GM20431 (cell line): Measurements from ENCODE around the gene CCDC24.

Experiments
- in situ Hi-C: fragments of 300-500 bp; cut with MseI, MboI; formaldehyde crosslinking; loops from one replicate; pipeline ENCODE4 v1.15.0; 2020; ENCODE audit warnings: low sequenced_read_pairs; ENCODE audit not compliant: unreplicated experiment

CCDC24 gene

GRCh38 chr1:44036409-44037139 is 45.2 kb downstream of the CCDC24 start:
- in situ Hi-C loops = no loop called here

DNA sequence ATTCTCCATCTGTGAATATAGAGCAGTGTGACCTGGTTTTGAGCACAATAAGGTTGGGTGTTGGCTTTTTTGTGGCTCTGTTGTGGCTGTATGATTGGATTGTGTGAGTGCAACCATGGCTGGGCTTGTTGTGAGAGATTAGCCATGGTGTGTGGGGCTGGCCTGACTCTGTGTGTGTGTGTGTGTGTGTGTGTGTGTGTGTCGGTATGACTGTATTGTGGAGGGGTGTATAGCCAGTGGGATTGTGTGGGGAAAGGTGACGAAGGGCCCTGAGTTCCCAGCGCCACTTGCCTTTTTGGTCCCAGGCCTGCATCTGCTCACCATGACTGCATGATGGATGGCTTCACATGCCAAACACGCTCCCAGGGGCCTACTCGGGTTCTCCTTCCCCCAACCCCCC is 45.8 kb downstream of the CCDC24 start:
- in situ Hi-C loops = no loop called here

DNA sequence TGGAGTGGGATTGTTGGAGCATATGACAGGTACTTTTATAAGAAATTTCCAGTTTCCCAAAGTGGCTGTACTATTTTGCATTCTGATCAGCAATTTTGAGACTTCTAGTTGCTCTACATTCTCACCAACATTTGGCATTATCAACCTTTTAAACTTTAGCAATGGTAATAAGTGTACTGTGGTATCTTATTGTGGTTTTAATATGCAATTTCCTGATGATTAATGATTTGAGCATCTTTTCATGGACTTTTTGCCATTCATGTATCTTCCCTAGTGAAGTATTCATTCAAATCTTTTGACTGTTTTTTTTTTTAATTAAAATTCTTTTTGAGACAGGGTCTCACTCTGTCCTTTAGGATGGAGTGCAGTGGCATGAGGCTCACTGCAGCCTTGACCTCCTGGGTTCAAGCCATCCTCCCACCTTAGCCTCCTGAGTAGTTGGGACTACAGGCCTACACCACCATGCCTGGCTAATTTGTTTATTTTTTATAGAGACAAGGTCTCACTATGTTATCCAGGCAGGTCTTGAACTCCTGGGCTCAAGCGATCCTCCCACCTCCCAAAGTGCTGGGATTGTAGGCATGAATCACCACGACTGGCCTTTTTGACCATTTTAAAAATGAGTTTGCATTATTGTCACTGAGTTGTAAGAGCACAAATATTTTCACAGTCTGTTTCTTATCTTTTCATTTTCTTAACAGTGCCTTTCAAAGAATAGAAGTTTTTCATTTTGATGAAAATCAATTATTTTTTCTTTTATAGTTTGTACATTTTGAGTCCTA is 47.7 kb downstream of the CCDC24 start:
- in situ Hi-C loops = no loop called here

- in situ Hi-C loops = no loop called here
These were observed 49.0 kb downstream of the CCDC24 start for GRCh38 chr1:44040418-44040817.

GRCh38 chr1:44040846-44041245 is 49.4 kb downstream of the CCDC24 start:
- in situ Hi-C loops = no loop called here

- in situ Hi-C loops = no loop called here
These were observed 52.0 kb downstream of the CCDC24 start for GRCh38 chr1:44043176-44044070.

DNA sequence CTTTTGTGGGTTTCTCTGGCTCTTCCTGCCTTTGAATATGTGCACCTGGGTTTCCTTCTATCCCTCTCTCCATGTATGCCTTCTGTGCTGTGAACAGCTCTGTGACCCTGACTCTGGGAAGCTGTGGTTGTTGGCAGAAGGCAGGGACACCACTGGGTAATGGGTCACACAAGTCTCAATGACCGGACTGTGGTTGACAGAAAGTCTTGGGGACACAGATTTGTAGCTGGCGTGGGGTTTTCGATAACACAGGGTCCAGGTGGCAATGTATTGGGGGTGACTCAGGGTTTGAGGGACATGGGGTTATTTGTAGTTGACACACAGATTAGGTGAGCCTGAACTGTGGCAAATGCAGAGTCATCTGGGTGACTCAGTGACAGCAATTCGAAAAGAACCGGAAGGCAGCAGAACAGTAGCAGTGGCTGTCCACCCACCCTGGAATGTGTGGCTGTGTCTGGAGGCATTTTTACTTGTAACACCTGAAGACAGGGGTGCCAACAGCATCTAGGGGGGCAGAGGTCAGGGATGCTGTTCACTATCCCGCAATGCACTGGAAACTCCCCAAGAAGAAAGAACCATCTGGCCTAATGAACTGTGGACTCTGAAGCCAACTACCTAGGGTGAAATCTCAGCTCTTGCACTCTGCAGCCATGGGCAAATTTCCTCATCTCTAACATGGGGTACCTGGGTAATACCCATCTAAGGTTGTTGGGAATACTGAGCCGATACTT is 52.8 kb downstream of the CCDC24 start:
- in situ Hi-C loops = no loop called here

- in situ Hi-C loops = no loop called here
These were observed 53.7 kb downstream of the CCDC24 start for GRCh38 chr1:44045064-44045463.
